OCI-LY1 (cell line): ENCODE results near the gene EDN2.

ENCODE experiments used
- H2AFZ ChIP-seq: fragments of 200-600 bp; sonication (generic), shearing (Covaris generic); 2 replicates; pipeline ENCODE4 v1.6.0; 2014; ENCODE audit warnings: antibody characterized with exemption, mild to moderate bottlenecking, low read length
- H3F3A ChIP-seq: fragments of 200-600 bp; sonication (generic), shearing (Covaris generic); 2 replicates; pipeline ENCODE4 v1.6.0; 2014; ENCODE audit warnings: mild to moderate bottlenecking, antibody characterized with exemption, low read length, moderate library complexity; ENCODE audit not compliant: insufficient read depth
- H3K27ac ChIP-seq: fragments of 200-600 bp; sonication (generic); 2 replicates; pipeline ENCODE4 v1.5.1; 2014; ENCODE audit warnings: low read length, mixed run types, mild to moderate bottlenecking, low read depth; ENCODE audit not compliant: poor library complexity, severe bottlenecking
- H3K27me3 ChIP-seq: fragments of 200-600 bp; sonication (generic); 2 replicates; pipeline ENCODE4 v1.6.0; 2014; ENCODE audit warnings: antibody characterized with exemption, mild to moderate bottlenecking, low read length, moderate library complexity; ENCODE audit not compliant: insufficient read depth
- H3K36me3 ChIP-seq: fragments of 200-600 bp; sonication (generic); 2 replicates; pipeline ENCODE4 v1.6.1; 2014; ENCODE audit warnings: mild to moderate bottlenecking, antibody characterized with exemption, low read length, moderate library complexity, mixed read lengths; ENCODE audit not compliant: insufficient read depth
- H3K4me1 ChIP-seq: fragments of 200-600 bp; sonication (generic); 2 replicates; pipeline ENCODE4 v1.5.1; 2014; ENCODE audit warnings: mild to moderate bottlenecking, low read length, moderate library complexity; ENCODE audit not compliant: insufficient read depth, severe bottlenecking
- H3K4me2 ChIP-seq: fragments of 200-600 bp; sonication (generic), shearing (Covaris generic); 2 replicates; pipeline ENCODE4 v1.6.1; 2014; ENCODE audit warnings: low read length
- H3K4me3 ChIP-seq: fragments of 200-600 bp; sonication (generic); 2 replicates; pipeline ENCODE4 v1.5.1; 2014; ENCODE audit warnings: low read length, low read depth, mild to moderate bottlenecking, mixed read lengths; ENCODE audit not compliant: poor library complexity, severe bottlenecking
- H3K79me2 ChIP-seq: fragments of 200-600 bp; shearing (Covaris generic); 2 replicates; pipeline ENCODE4 v1.6.1; 2016; ENCODE audit warnings: mixed run types, low read length, mixed read lengths; ENCODE audit not compliant: insufficient read depth
- H3K9ac ChIP-seq: fragments of 200-600 bp; sonication (generic), shearing (Covaris generic); 2 replicates; pipeline ENCODE4 v1.6.1; 2014; ENCODE audit warnings: mild to moderate bottlenecking, low read length, mixed read lengths
- H3K9me2 ChIP-seq: fragments of 200-600 bp; sonication (generic), shearing (Covaris generic); 2 replicates; pipeline ENCODE4 v1.6.1; 2014; ENCODE audit warnings: low read depth, mild to moderate bottlenecking, low read length, mixed read lengths
- H3K9me3 ChIP-seq: fragments of 200-600 bp; shearing (Covaris generic); 2 replicates; pipeline ENCODE4 v1.6.1; 2014; ENCODE audit warnings: low read length, mixed read lengths
- H4K20me1 ChIP-seq: fragments of 200-600 bp; sonication (generic), shearing (Covaris generic); 2 replicates; pipeline ENCODE4 v1.6.0; 2016; ENCODE audit warnings: mild to moderate bottlenecking, low read length; ENCODE audit not compliant: insufficient read depth
- CTCF ChIP-seq: fragments of 200-600 bp; sonication (generic), shearing (Covaris generic); IDR thresholded peaks from 2 replicates; pipeline ENCODE4 v1.5.1; 2017; ENCODE audit warnings: mild to moderate bottlenecking, antibody characterized with exemption, low read length, moderate library complexity, mixed read lengths
- EZH2 ChIP-seq: fragments of 200-600 bp; sonication (generic), shearing (Covaris generic); IDR thresholded peaks from 2 replicates; pipeline ENCODE4 v1.8.0; 2017; ENCODE audit warnings: borderline replicate concordance, mixed run types, mild to moderate bottlenecking, antibody characterized with exemption, low read length, moderate library complexity, mixed read lengths

Gene EDN2

GRCh38 chr1:41528726-41529605, 44.5 kb upstream of the EDN2 start:
- no peak overlapping the region for H3K4me3 ChIP-seq
- H3F3A ChIP-seq = no peaks in the 10 kb centered on the region
- H3K27me3 ChIP-seq = no peaks in the 10 kb centered on the region
- H4K20me1 ChIP-seq = no peaks in the 10 kb centered on the region
- H3K9ac ChIP-seq = no peak overlapping the region
- no peaks in the 10 kb centered on the region for H3K9me3 ChIP-seq
- H3K79me2 ChIP-seq = no peaks in the 10 kb centered on the region
- no peaks in the 10 kb centered on the region for H3K9me2 ChIP-seq
- H3K4me1 ChIP-seq = no peaks in the 10 kb centered on the region
- TF ChIP-seq CTCF = no peak
- no peak for TF ChIP-seq EZH2
- no peaks in the 10 kb centered on the region for H3K36me3 ChIP-seq
- no peak overlapping the region for H3K27ac ChIP-seq
- H2AFZ ChIP-seq = no peak overlapping the region
- no peak overlapping the region for H3K4me2 ChIP-seq

GRCh38 chr1:41528106-41528505, 43.6 kb upstream of the EDN2 start:
- H3K4me1 ChIP-seq = no peaks in the 10 kb centered on the region
- H3K9me3 ChIP-seq = no peaks in the 10 kb centered on the region
- H3K4me3 ChIP-seq = no peak overlapping the region
- TF ChIP-seq CTCF = no peak
- TF ChIP-seq EZH2 = no peak
- H3K9ac ChIP-seq = no peak overlapping the region
- no peak overlapping the region for H2AFZ ChIP-seq
- H3K36me3 ChIP-seq = no peaks in the 10 kb centered on the region
- no peaks in the 10 kb centered on the region for H3K79me2 ChIP-seq
- no peaks in the 10 kb centered on the region for H3F3A ChIP-seq
- no peak overlapping the region for H3K4me2 ChIP-seq
- no peaks in the 10 kb centered on the region for H3K27me3 ChIP-seq
- H4K20me1 ChIP-seq = no peaks in the 10 kb centered on the region
- no peaks in the 10 kb centered on the region for H3K9me2 ChIP-seq
- no peak overlapping the region for H3K27ac ChIP-seq

- TF ChIP-seq EZH2 = no peak
- no peak for TF ChIP-seq CTCF
- H3K79me2 ChIP-seq = no peaks in the 10 kb centered on the region
Observed at GRCh38 chr1:41526956-41527561, 42.6 kb upstream of the EDN2 start.

More at GRCh38 chr1:41526956-41527561, 42.6 kb upstream of the EDN2 start:
- no peaks in the 10 kb centered on the region for H4K20me1 ChIP-seq
- H3K4me1 ChIP-seq = no peaks in the 10 kb centered on the region
- no peak overlapping the region for H3K4me3 ChIP-seq
- no peaks in the 10 kb centered on the region for H3K36me3 ChIP-seq
- no peak overlapping the region for H3K4me2 ChIP-seq
- no peaks in the 10 kb centered on the region for H3K9me2 ChIP-seq
- H3K9ac ChIP-seq = no peak overlapping the region
- no peak overlapping the region for H3K27ac ChIP-seq
- no peaks in the 10 kb centered on the region for H3K27me3 ChIP-seq
- H2AFZ ChIP-seq = no peak overlapping the region
- H3K9me3 ChIP-seq = no peaks in the 10 kb centered on the region
- no peaks in the 10 kb centered on the region for H3F3A ChIP-seq
